ENCODE measurements around the gene BCAP29. TPM values are rescaled to one million over a fixed set of nuclear protein-coding genes. Genes with fewer than 3 reads are reported as not detected.

BCAP29 gene
- total RNA-seq, 1 donor from 2014 or later: 25.0 TPM

- H3K27me3 ChIP-seq (ENCODE audit: control insufficient read depth, insufficient read depth, low read length): no peaks in the 10 kb centered on the region
- DNase-seq (ENCODE audit: low read depth) (no peak), FAIRE-seq (no peak)
- TF ChIP-seq CTCF (IDR thresholded peaks at IDR 0.05; ENCODE audit: insufficient read depth, low read length, severe bottlenecking): no peak
- H3K4me3 ChIP-seq (ENCODE audit: low read depth, low read length): no peak overlapping the region
- H3K36me3 ChIP-seq (ENCODE audit: control insufficient read depth, insufficient read depth, low read length): no peaks in the 10 kb centered on the region
Observed at GRCh38 chr7:107605218-107605815, 25.3 kb downstream of the BCAP29 start.

GRCh38 chr7:107606303-107606702 is 26.3 kb downstream of the BCAP29 start:
- TF ChIP-seq CTCF (IDR thresholded peaks at IDR 0.05; ENCODE audit: insufficient read depth, low read length, severe bottlenecking): no peak
- Histone ChIP-seq H3K4me3 (ENCODE audit: low read depth, low read length) (no peak overlapping the region), H3K27me3 (ENCODE audit: control insufficient read depth, insufficient read depth, low read length) (no peaks in the 10 kb centered on the region), H3K36me3 (ENCODE audit: control insufficient read depth, insufficient read depth, low read length) (no peaks in the 10 kb centered on the region)
- peak; percentile 18 for DNase-seq (ENCODE audit: low read depth)
- no peak for FAIRE-seq

- H3K36me3 ChIP-seq (ENCODE audit: control insufficient read depth, insufficient read depth, low read length): no peaks in the 10 kb centered on the region
- H3K4me3 ChIP-seq (ENCODE audit: low read depth, low read length): no peak overlapping the region
- TF ChIP-seq CTCF (IDR thresholded peaks at IDR 0.05; ENCODE audit: insufficient read depth, low read length, severe bottlenecking): no peak
- FAIRE-seq (no peak), DNase-seq (ENCODE audit: low read depth) (no peak)
- no peaks in the 10 kb centered on the region for H3K27me3 ChIP-seq (ENCODE audit: control insufficient read depth, insufficient read depth, low read length)
Observed at GRCh38 chr7:107609811-107610261, 29.8 kb downstream of the BCAP29 start.

GRCh38 chr7:107610323-107610722 is 30.3 kb downstream of the BCAP29 start:
- DNase-seq (ENCODE audit: low read depth) (no peak), FAIRE-seq (no peak)
- H3K27me3 ChIP-seq (ENCODE audit: control insufficient read depth, insufficient read depth, low read length): no peaks in the 10 kb centered on the region
- no peak overlapping the region for H3K4me3 ChIP-seq (ENCODE audit: low read depth, low read length)
- no peaks in the 10 kb centered on the region for H3K36me3 ChIP-seq (ENCODE audit: control insufficient read depth, insufficient read depth, low read length)
- no peak for TF ChIP-seq CTCF (IDR thresholded peaks at IDR 0.05; ENCODE audit: insufficient read depth, low read length, severe bottlenecking)

- FAIRE-seq: no peak
- TF ChIP-seq CTCF (IDR thresholded peaks at IDR 0.05; ENCODE audit: insufficient read depth, low read length, severe bottlenecking): no peak
- Histone ChIP-seq H3K36me3 (ENCODE audit: control insufficient read depth, insufficient read depth, low read length) (no peaks in the 10 kb centered on the region), H3K4me3 (ENCODE audit: low read depth, low read length) (no peak overlapping the region), H3K27me3 (ENCODE audit: control insufficient read depth, insufficient read depth, low read length) (no peaks in the 10 kb centered on the region)
- no peak for DNase-seq (ENCODE audit: low read depth)
Observed at GRCh38 chr7:107613439-107613838, 33.4 kb downstream of the BCAP29 start.

GRCh38 chr7:107613948-107614347 is 33.9 kb downstream of the BCAP29 start:
- Histone ChIP-seq H3K4me3 (ENCODE audit: low read depth, low read length) (no peak overlapping the region), H3K27me3 (ENCODE audit: control insufficient read depth, insufficient read depth, low read length) (no peaks in the 10 kb centered on the region), H3K36me3 (ENCODE audit: control insufficient read depth, insufficient read depth, low read length) (no peaks in the 10 kb centered on the region)
- TF ChIP-seq CTCF (IDR thresholded peaks at IDR 0.05; ENCODE audit: insufficient read depth, low read length, severe bottlenecking): no peak
- DNase-seq (ENCODE audit: low read depth) (no peak), FAIRE-seq (no peak)
